CD4-positive, CD25-positive, alpha-beta regulatory T cell (primary cell): ENCODE measurements around the gene PHF2. TPM values are rescaled to one million over a fixed set of nuclear protein-coding genes. Genes with fewer than 3 reads are reported as not detected.
"Not testable (repeated sequence)": the region's sequence is repeated elsewhere in the genome, so short reads cannot be mapped to it uniquely, and the experiment has no call there.

ENCODE experiments used
- ATAC-seq, 2 donors: fragments of 150-1000 bp; cut with Tn5 transposase; one replicate each; pipeline ENCODE4 v1.10.0; 2021; ENCODE audit warnings: low read depth in 2 of 2, moderate number of reproducible peaks in 2 of 2, moderate library complexity in 1 of 2
- DNase-seq, 3 donors: peaks; one replicate each; pipeline versions ENCODE4 v3.0.0 to v3.0.0-alpha.2; 2012 to 2022; ENCODE audit warnings: mixed read lengths in 1 of 3
- H3K27ac ChIP-seq: one replicate; pipeline ENCODE4 v1.7.0; 2013; ENCODE audit warnings: mild to moderate bottlenecking, low read length; ENCODE audit not compliant: insufficient read depth, poor library complexity, severe bottlenecking
- H3K27me3 ChIP-seq: one replicate; pipeline ENCODE4 v1.7.0; 2013; ENCODE audit warnings: low read length; ENCODE audit not compliant: control insufficient read depth, insufficient read depth
- H3K36me3 ChIP-seq: one replicate; pipeline ENCODE4 v1.7.0; 2013; ENCODE audit warnings: mild to moderate bottlenecking, low read length, moderate library complexity; ENCODE audit not compliant: control insufficient read depth, insufficient read depth
- H3K4me1 ChIP-seq: 2 replicates; pipeline ENCODE4 v1.7.0; 2013; ENCODE audit warnings: mild to moderate bottlenecking, low read length; ENCODE audit not compliant: insufficient read depth, control insufficient read depth, poor library complexity, severe bottlenecking
- H3K4me3 ChIP-seq: one replicate; pipeline ENCODE4 v1.7.0; 2013; ENCODE audit warnings: low read depth, mild to moderate bottlenecking, low read length, moderate library complexity
- H3K9me3 ChIP-seq, 2 experiments: 1 replicate in 1 of 2; 2 replicates in 1 of 2; pipeline ENCODE4 v1.7.0; 2013; ENCODE audit warnings: low read length in 2 of 2, mild to moderate bottlenecking in 1 of 2, moderate library complexity in 1 of 2; ENCODE audit not compliant: control insufficient read depth in 2 of 2
- H3K27ac Mint-ChIP-seq, 3 donors: one replicate each; pipeline ENCODE4 v1.8.0; 2020 to 2022; ENCODE audit warnings: mild to moderate bottlenecking in 3 of 3, mixed read lengths in 3 of 3, moderate library complexity in 2 of 3
- H3K27me3 Mint-ChIP-seq: one replicate; pipeline ENCODE4 v1.8.0; 2022; ENCODE audit warnings: mild to moderate bottlenecking, mixed read lengths
- H3K36me3 Mint-ChIP-seq: one replicate; pipeline ENCODE4 v1.8.0; 2020; ENCODE audit warnings: mixed read lengths
- H3K4me1 Mint-ChIP-seq, 4 donors: one replicate each; pipeline ENCODE4 v1.8.0; 2020 to 2022; ENCODE audit warnings: mixed read lengths in 4 of 4, mild to moderate bottlenecking in 1 of 4
- H3K4me3 Mint-ChIP-seq, 4 donors: one replicate each; pipeline ENCODE4 v1.8.0; 2020 to 2022; ENCODE audit warnings: mild to moderate bottlenecking in 4 of 4, mixed read lengths in 4 of 4, moderate library complexity in 3 of 4
- H3K9me3 Mint-ChIP-seq, 7 donors: one replicate each; pipeline ENCODE4 v1.8.0; 2020 to 2022; ENCODE audit warnings: mixed read lengths in 7 of 7, mild to moderate bottlenecking in 3 of 7, moderate library complexity in 2 of 7
- polyA plus RNA-seq, 4 donors: library from polyadenylated mRNA; unstranded; fragments of 300-500 nt; fragmentation: Illumina TruSeq; gene quantifications; one replicate each; pipeline ENCODE4 v1.2.3, GENCODE V29; 2021
- total RNA-seq: library from RNA; stranded (reverse); gene quantifications from one replicate; pipeline ENCODE4 v1.2.3, GENCODE V29; 2022

Gene PHF2
- total and polyA plus RNA-seq, 5 donors from 2014 or later = 0.37 to 29.4 (median 1.0) TPM

- Mint-ChIP-seq H3K4me3 (no peak overlapping the region), H3K27ac (no peak overlapping the region), H3K27me3 (no peaks in the 10 kb centered on the region), H3K4me1 (no peaks in the 10 kb centered on the region), H3K36me3 (peaks cover 4% of the 10 kb centered on the region), H3K9me3 (no peaks in the 10 kb centered on the region)
- peaks cover 30% of the 10 kb centered on the region for H3K36me3 ChIP-seq
- DNase-seq = no peak
- H3K27me3 ChIP-seq = no peaks in the 10 kb centered on the region
- H3K9me3 ChIP-seq = no peaks in the 10 kb centered on the region
- no peak overlapping the region for H3K4me3 ChIP-seq
- no peak overlapping the region for H3K27ac ChIP-seq
- ATAC-seq = no peak
- H3K4me1 ChIP-seq = no peaks in the 10 kb centered on the region
Measured at GRCh38 chr9:93662952-93663572, 86.7 kb downstream of the PHF2 start.

- no peaks in the 10 kb centered on the region for H3K4me1 ChIP-seq
- no peak overlapping the region for H3K27ac Mint-ChIP-seq
- H3K4me3 ChIP-seq = no peak overlapping the region
- no peaks in the 10 kb centered on the region for H3K9me3 ChIP-seq
- H3K4me1 Mint-ChIP-seq = no peaks in the 10 kb centered on the region
- no peak overlapping the region for H3K4me3 Mint-ChIP-seq
- ATAC-seq (no peak), DNase-seq (no peak)
- peaks cover 30% of the 10 kb centered on the region for H3K36me3 ChIP-seq
- no peaks in the 10 kb centered on the region for H3K9me3 Mint-ChIP-seq
- H3K36me3 Mint-ChIP-seq = peaks cover 8% of the 10 kb centered on the region
- H3K27ac ChIP-seq = no peak overlapping the region
- H3K27me3 Mint-ChIP-seq = no peaks in the 10 kb centered on the region
- no peaks in the 10 kb centered on the region for H3K27me3 ChIP-seq
Measured at GRCh38 chr9:93663877-93664548, 87.6 kb downstream of the PHF2 start.

GRCh38 chr9:93664549-93665120 is 88.3 kb downstream of the PHF2 start:
- H3K36me3 ChIP-seq = peaks cover 26% of the 10 kb centered on the region
- H3K4me3 ChIP-seq = no peak overlapping the region
- no peaks in the 10 kb centered on the region for H3K27me3 Mint-ChIP-seq
- H3K4me1 ChIP-seq = no peaks in the 10 kb centered on the region
- DNase-seq (no peak), ATAC-seq (no peak)
- H3K9me3 Mint-ChIP-seq = no peaks in the 10 kb centered on the region
- H3K36me3 Mint-ChIP-seq = peaks cover 8% of the 10 kb centered on the region
- H3K27ac Mint-ChIP-seq = no peak overlapping the region
- H3K9me3 ChIP-seq = no peaks in the 10 kb centered on the region
- no peak overlapping the region for H3K27ac ChIP-seq
- no peak overlapping the region for H3K4me3 Mint-ChIP-seq
- H3K4me1 Mint-ChIP-seq = no peaks in the 10 kb centered on the region
- H3K27me3 ChIP-seq = no peaks in the 10 kb centered on the region

GRCh38 chr9:93665128-93665636 is 88.8 kb downstream of the PHF2 start:
- H3K9me3 ChIP-seq = no peaks in the 10 kb centered on the region
- no peak overlapping the region for H3K4me3 ChIP-seq
- Mint-ChIP-seq H3K27me3 (no peaks in the 10 kb centered on the region), H3K36me3 (peaks cover 8% of the 10 kb centered on the region), H3K4me1 (no peaks in the 10 kb centered on the region), H3K27ac (no peak overlapping the region), H3K9me3 (no peaks in the 10 kb centered on the region), H3K4me3 (no peak overlapping the region)
- H3K27me3 ChIP-seq = no peaks in the 10 kb centered on the region
- peaks cover 22% of the 10 kb centered on the region for H3K36me3 ChIP-seq
- H3K27ac ChIP-seq = no peak overlapping the region
- no peaks in the 10 kb centered on the region for H3K4me1 ChIP-seq
- no peak for DNase-seq
- no peak for ATAC-seq

- Histone ChIP-seq H3K9me3 (no peaks in the 10 kb centered on the region), H3K27me3 (no peaks in the 10 kb centered on the region), H3K36me3 (peaks cover 22% of the 10 kb centered on the region), H3K27ac (no peak overlapping the region), H3K4me3 (no peak overlapping the region), H3K4me1 (no peaks in the 10 kb centered on the region)
- Mint-ChIP-seq H3K9me3 (peaks cover 0 to 3% (median 0%) of the 10 kb centered on the region in 7 donors), H3K27me3 (no peaks in the 10 kb centered on the region), H3K27ac (no peak overlapping the region), H3K4me1 (no peaks in the 10 kb centered on the region), H3K36me3 (peaks cover 8% of the 10 kb centered on the region), H3K4me3 (no peak overlapping the region)
- ATAC-seq (no peak), DNase-seq (no peak)
Measured at GRCh38 chr9:93665637-93666438, 89.5 kb downstream of the PHF2 start.

GRCh38 chr9:93666439-93666784 is 90.0 kb downstream of the PHF2 start:
- not testable (repeated sequence) for H3K36me3 Mint-ChIP-seq, H3K9me3 Mint-ChIP-seq, H3K27me3 Mint-ChIP-seq, DNase-seq, H3K4me3 ChIP-seq, H3K9me3 ChIP-seq, H3K27me3 ChIP-seq, H3K4me1 ChIP-seq, H3K27ac Mint-ChIP-seq, H3K4me1 Mint-ChIP-seq, ATAC-seq, H3K27ac ChIP-seq, H3K4me3 Mint-ChIP-seq
- peaks cover 22% of the 10 kb centered on the region for H3K36me3 ChIP-seq

GRCh38 chr9:93667006-93667405 is 90.6 kb downstream of the PHF2 start:
- Mint-ChIP-seq H3K4me3 (no peak overlapping the region), H3K27ac (no peak overlapping the region), H3K9me3 (peaks cover 0 to 3% (median 0%) of the 10 kb centered on the region in 7 donors), H3K36me3 (peaks cover 8% of the 10 kb centered on the region), H3K27me3 (no peaks in the 10 kb centered on the region), H3K4me1 (no peaks in the 10 kb centered on the region)
- DNase-seq = no peak
- Histone ChIP-seq H3K4me3 (no peak overlapping the region), H3K27ac (no peak overlapping the region), H3K36me3 (peaks cover 22% of the 10 kb centered on the region), H3K27me3 (no peaks in the 10 kb centered on the region), H3K4me1 (no peaks in the 10 kb centered on the region), H3K9me3 (no peaks in the 10 kb centered on the region)
- no peak for ATAC-seq
